GM12878 (cell line): ENCODE results near the gene FGGY. TPM values are rescaled to one million over a fixed set of nuclear protein-coding genes. Genes with fewer than 3 reads are reported as not detected.

ENCODE experiments used
- ATF2 ChIP-seq: IDR thresholded peaks from 2 replicates; pipeline ENCODE4 v1.6.1; 2012; ENCODE audit warnings: low read length, inconsistent platforms
- BCL11A ChIP-seq: IDR thresholded peaks from 2 replicates; pipeline ENCODE4 v1.6.1; 2011; ENCODE audit warnings: low read depth, low read length
- CBFB ChIP-seq: IDR thresholded peaks from 2 replicates; pipeline ENCODE4 v1.6.1; 2016; ENCODE audit warnings: antibody characterized with exemption, low read depth
- CTCF ChIP-seq, 3 experiments: IDR thresholded peaks in 2 of 3; conservative IDR thresholded peaks in 1 of 3; 2 replicates each; pipeline ENCODE4 v1.5.1; 2011; ENCODE audit warnings: low read depth in 3 of 3, low read length in 3 of 3, mild to moderate bottlenecking in 3 of 3, control low read depth in 2 of 3, moderate library complexity in 2 of 3, inconsistent platforms in 1 of 3, mixed read lengths in 1 of 3; ENCODE audit not compliant: control insufficient read depth in 2 of 3, insufficient read depth in 1 of 3; ENCODE audit errors: extremely low read depth in 1 of 3
- E2F4 ChIP-seq: IDR thresholded peaks from 2 replicates; pipeline ENCODE4 v1.6.1; 2012; ENCODE audit warnings: low read depth, low read length, improper control_type of control experiment
- ELK1 ChIP-seq: IDR thresholded peaks from 2 replicates; pipeline ENCODE4 v1.6.1; 2012; ENCODE audit warnings: low read depth, low read length, improper control_type of control experiment
- EP300 ChIP-seq, 2 experiments: fragments of 150-350 bp in 1 of 2; IDR thresholded peaks; 2 replicates each; pipeline ENCODE4 v1.6.1; 2011 to 2012; ENCODE audit warnings: low read depth in 2 of 2, low read length in 2 of 2, borderline replicate concordance in 1 of 2, improper control_type of control experiment in 1 of 2, inconsistent platforms in 1 of 2; ENCODE audit not compliant: control insufficient read depth in 1 of 2
- ETV6 ChIP-seq, 2 experiments: fragments of 450-650 bp in 1 of 2; IDR thresholded peaks in 1 of 2; conservative IDR thresholded peaks in 1 of 2; 2 replicates each; pipeline ENCODE4 v1.6.1; 2014; ENCODE audit warnings: antibody characterized with exemption in 1 of 2, borderline replicate concordance in 1 of 2, low read depth in 1 of 2, mild to moderate bottlenecking in 1 of 2, moderate library complexity in 1 of 2
- IRF5 ChIP-seq: fragments of 450-650 bp; IDR thresholded peaks from 2 replicates; pipeline ENCODE4 v1.6.1; 2017; ENCODE audit warnings: borderline replicate concordance
- JUNB ChIP-seq: IDR thresholded peaks from 2 replicates; pipeline ENCODE4 v1.6.1; 2016; ENCODE audit warnings: antibody characterized with exemption, mild to moderate bottlenecking
- MTA2 ChIP-seq: fragments of 450-650 bp; IDR thresholded peaks from 2 replicates; pipeline ENCODE4 v1.6.1; 2016; ENCODE audit warnings: low read depth, mild to moderate bottlenecking, moderate library complexity
- NR2C2 ChIP-seq: IDR thresholded peaks from 2 replicates; pipeline ENCODE4 v1.6.1; 2011; ENCODE audit warnings: borderline replicate concordance, low read depth; ENCODE audit not compliant: control insufficient read depth, insufficient read length
- PAX8 ChIP-seq: fragments of 450-650 bp; IDR thresholded peaks from 2 replicates; pipeline ENCODE4 v1.6.1; 2017; ENCODE audit warnings: mild to moderate bottlenecking, moderate library complexity
- RAD21 ChIP-seq: IDR thresholded peaks from 2 replicates; pipeline ENCODE4 v1.6.1; 2011; ENCODE audit warnings: mild to moderate bottlenecking, low read depth, low read length, moderate library complexity; ENCODE audit not compliant: insufficient read depth
- SMARCA5 ChIP-seq: fragments of 450-650 bp; IDR thresholded peaks from 2 replicates; pipeline ENCODE4 v1.6.1; 2017; ENCODE audit warnings: mild to moderate bottlenecking
- SREBF2 ChIP-seq: IDR thresholded peaks from 2 replicates; pipeline ENCODE4 v1.6.1; 2012; ENCODE audit warnings: mild to moderate bottlenecking, low read length
- USF1 ChIP-seq: IDR thresholded peaks from 2 replicates; pipeline ENCODE4 v1.6.1; 2011; ENCODE audit warnings: borderline replicate concordance, low read depth, mild to moderate bottlenecking, moderate library complexity, mixed read lengths, low read length; ENCODE audit not compliant: insufficient read depth; ENCODE audit errors: extremely low read length
- ZBTB33 ChIP-seq: fragments of 450-650 bp; IDR thresholded peaks from 2 replicates; pipeline ENCODE4 v1.6.1; 2017; ENCODE audit warnings: mild to moderate bottlenecking
- polyA plus RNA-seq, 11 experiments: library from polyadenylated mRNA; depleted of rRNA in 4 of 11; unstranded in 6 of 11; stranded (reverse) in 5 of 11; fragments of >200 nt; fragmentation: Nextera tagmentation in 4 of 11; fragmentation: Illumina TruSeq in 1 of 11; extraction: Ambion mirVana in 4 of 11; extraction: Trizol in 1 of 11; gene quantifications; 1 replicate in 1 of 11; 2 replicates in 10 of 11; pipeline versions ENCODE4 v1.2.1 to v1.2.3, GENCODE V29; 2011 to 2016; ENCODE audit warnings: inconsistent platforms in 2 of 11, missing spikeins in 2 of 11, low read depth in 1 of 11
- total RNA-seq, 4 experiments: library from RNA; depleted of rRNA in 3 of 4; stranded (reverse); fragments of >200 nt in 3 of 4; fragmentation: Illumina TruSeq in 1 of 4; extraction: Trizol in 1 of 4; gene quantifications; 2 replicates each; pipeline versions ENCODE4 v1.2.1 to v1.2.3, GENCODE V29; 2013 to 2021

The FGGY gene
- total and polyA plus RNA-seq, 10 of the 15 experiments (the other 5 are each of a cell fraction or from before 2014, with no cell fraction given) = 6.2 to 11.9 (median 7.5) TPM

- TF ChIP-seq ZBTB33 = no peak
- no peak; the same call in 1 of the 2 replicates for TF ChIP-seq BCL11A
- TF ChIP-seq EP300 (IDR thresholded peaks at IDR 0.05; ENCODE audit: borderline replicate concordance in 1 of 2, control insufficient read depth in 1 of 2, low read depth in 2 of 2, low read length in 2 of 2) = peak; percentile 60 to 67; a peak in 2 of 4 replicates
- TF ChIP-seq RAD21 = no peak
- TF ChIP-seq ATF2 = no peak; the same call in 1 of the 2 replicates
- TF ChIP-seq CTCF (IDR thresholded peaks at IDR 0.05 in 2 of 3, conservative IDR thresholded peaks at IDR 0.05 in 1 of 3; ENCODE audit: control insufficient read depth in 2 of 3, extremely low read depth in 1 of 3, insufficient read depth in 1 of 3, low read depth in 3 of 3, low read length in 3 of 3) = no peak
- TF ChIP-seq IRF5 = no peak
- no peak for TF ChIP-seq ELK1
- peak; percentile 77; the same call in 1 of the 2 replicates for TF ChIP-seq MTA2
- TF ChIP-seq E2F4 = no peak
- TF ChIP-seq CBFB = no peak
- TF ChIP-seq SMARCA5 = peak; percentile 83; the same call in 1 of the 2 replicates
- no peak for TF ChIP-seq ETV6 (conservative IDR thresholded peaks at IDR 0.05 in 1 of 2, IDR thresholded peaks at IDR 0.05 in 1 of 2; ENCODE audit: borderline replicate concordance in 1 of 2, low read depth in 1 of 2)
- TF ChIP-seq USF1 = no peak
- no peak for TF ChIP-seq NR2C2
- no peak for TF ChIP-seq JUNB
- TF ChIP-seq SREBF2 = no peak
- no peak for TF ChIP-seq PAX8
Measured at GRCh38 chr1:59266180-59266926, 30.5 kb upstream of the FGGY start (continued).
